RPMI7951 (cell line): ENCODE measurements around the gene RIN3. TPM values are rescaled to one million over a fixed set of nuclear protein-coding genes. Genes with fewer than 3 reads are reported as not detected.

Experiments
- DNase-seq: peaks from one replicate; pipeline ENCODE4 v3.0.0-alpha.2; 2012; ENCODE audit warnings: low read depth
- total RNA-seq: library from RNA; depleted of rRNA; stranded (reverse); fragments of >200 nt; shearing (Covaris generic); gene quantifications from 2 replicates; pipeline ENCODE4 v1.2.3, GENCODE V29; 2014; rRNA removed

Gene RIN3, protein sequence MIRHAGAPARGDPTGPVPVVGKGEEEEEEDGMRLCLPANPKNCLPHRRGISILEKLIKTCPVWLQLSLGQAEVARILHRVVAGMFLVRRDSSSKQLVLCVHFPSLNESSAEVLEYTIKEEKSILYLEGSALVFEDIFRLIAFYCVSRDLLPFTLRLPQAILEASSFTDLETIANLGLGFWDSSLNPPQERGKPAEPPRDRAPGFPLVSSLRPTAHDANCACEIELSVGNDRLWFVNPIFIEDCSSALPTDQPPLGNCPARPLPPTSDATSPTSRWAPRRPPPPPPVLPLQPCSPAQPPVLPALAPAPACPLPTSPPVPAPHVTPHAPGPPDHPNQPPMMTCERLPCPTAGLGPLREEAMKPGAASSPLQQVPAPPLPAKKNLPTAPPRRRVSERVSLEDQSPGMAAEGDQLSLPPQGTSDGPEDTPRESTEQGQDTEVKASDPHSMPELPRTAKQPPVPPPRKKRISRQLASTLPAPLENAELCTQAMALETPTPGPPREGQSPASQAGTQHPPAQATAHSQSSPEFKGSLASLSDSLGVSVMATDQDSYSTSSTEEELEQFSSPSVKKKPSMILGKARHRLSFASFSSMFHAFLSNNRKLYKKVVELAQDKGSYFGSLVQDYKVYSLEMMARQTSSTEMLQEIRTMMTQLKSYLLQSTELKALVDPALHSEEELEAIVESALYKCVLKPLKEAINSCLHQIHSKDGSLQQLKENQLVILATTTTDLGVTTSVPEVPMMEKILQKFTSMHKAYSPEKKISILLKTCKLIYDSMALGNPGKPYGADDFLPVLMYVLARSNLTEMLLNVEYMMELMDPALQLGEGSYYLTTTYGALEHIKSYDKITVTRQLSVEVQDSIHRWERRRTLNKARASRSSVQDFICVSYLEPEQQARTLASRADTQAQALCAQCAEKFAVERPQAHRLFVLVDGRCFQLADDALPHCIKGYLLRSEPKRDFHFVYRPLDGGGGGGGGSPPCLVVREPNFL
- 3.8 and 6.4 TPM in 2 replicates for total RNA-seq

DNA sequence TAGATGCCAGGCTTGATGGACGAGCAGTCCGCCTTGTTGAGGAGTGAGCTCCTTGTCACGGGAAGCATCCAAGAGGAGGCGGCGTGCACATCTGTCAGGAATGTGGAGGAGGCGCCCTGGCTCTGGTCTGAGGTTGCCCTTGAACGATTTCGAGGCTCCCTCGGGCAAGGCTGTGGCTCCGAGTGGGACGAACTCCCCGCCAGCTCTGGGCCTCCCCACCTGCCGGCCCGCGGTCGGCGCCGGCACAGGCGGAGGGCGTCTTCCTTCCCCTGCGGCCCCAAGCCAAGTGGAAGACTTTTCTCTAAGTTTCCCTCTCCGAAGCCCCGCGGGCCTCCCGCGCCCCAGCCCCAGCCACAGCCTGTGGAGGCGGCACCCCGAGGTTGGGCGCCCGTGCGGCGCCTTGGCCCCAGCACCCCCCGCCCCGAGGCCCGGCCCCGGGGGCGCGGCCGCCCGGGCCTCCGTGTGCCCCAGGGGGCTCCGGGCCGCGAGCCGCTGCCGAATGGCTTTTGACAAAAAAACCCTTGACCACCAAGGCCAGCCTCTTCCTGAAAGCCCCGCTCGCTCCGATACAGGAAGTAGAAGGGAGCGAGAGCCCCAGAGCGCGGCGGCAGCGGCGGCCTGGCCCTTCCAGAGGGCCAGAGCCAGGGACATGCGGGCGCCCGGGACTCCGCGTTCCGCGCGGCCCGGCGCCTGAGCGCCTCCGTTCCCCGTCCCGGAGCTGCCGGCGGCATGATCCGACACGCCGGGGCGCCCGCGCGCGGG is at the start of gene RIN3:
TSS of gene RIN3 (plus strand) at position 578 of the 762 bp plus-strand sequence. CDS start at position 730, 152 bp downstream.
- peak; percentile 88 for DNase-seq

GRCh38 chr14:92464156-92464555 is 49.4 kb upstream of the RIN3 start:
- DNase-seq = no peak

DNA sequence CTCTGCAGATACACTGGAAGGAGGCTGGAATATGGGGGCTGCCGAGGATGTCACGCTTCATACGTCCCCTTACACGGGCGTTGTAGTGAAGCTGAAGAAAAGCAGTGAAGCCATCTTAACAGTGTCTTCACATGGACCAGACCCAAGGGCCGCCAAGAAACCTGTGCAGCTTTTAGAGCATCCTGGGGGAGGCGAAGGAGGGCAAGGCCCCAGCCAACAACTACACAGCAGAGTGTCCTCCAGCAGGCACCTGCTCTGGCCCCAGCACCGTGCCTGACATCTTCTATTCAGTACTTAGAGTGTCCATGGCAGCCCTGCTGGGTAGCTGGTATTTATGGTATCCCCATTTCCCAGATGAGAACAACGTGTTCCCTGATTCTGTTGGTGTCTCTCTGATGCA is 48.9 kb upstream of the RIN3 start:
- no peak for DNase-seq

DNA sequence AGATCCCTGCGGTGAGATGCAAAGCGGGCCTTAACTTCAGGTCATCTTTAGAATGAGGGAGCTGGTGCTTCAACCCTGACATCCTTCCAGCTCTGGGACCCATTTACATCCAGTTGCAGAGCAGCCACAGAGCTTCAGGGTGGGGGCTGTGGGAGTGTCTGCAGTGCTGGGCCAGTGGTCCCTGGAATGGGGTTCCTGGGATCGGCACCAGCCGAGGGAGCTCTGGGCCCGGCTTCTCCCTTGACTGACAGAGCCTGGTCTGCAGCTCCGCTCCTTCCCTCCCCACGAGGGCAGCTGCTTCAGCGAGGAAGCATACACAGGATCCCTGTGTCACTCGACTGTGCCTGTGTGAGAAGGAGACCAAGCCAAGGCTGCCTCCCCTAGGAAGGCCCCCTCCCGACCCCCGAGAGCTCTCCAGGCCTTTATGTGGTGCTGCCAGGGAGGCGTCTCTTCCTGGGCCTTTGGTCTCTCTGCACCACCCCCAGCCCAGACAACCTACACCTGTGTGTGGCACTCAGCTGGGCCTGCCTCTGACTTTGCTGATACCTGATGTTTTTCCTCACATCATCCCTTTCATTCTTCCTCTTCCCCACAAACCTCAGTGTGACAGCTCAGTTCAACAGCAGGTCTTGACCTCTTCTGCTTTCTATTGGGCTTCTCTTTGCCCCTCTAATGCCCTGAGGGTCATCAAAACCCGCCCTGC is 48.1 kb upstream of the RIN3 start:
- no peak for DNase-seq

GRCh38 chr14:92466059-92466458 is 47.5 kb upstream of the RIN3 start:
- no peak for DNase-seq

DNA sequence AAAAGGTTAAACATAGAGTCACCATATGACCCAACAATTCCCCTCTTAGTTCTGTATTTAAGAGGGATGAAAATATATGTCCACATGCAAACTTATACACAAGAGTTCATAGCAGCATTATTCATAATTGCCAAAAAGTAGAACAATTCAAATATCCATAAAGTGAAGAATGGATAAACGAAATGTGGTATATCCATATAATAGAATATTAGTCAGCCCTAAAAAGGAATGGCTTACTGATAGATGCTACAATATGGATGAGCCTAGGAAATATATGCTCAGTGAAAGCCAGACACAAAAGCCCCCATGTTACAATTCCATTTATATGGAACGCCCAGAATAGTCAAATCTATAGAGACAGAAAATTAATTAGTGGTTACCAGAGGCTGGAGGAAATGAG is 44.1 kb upstream of the RIN3 start:
- no peak for DNase-seq

DNA sequence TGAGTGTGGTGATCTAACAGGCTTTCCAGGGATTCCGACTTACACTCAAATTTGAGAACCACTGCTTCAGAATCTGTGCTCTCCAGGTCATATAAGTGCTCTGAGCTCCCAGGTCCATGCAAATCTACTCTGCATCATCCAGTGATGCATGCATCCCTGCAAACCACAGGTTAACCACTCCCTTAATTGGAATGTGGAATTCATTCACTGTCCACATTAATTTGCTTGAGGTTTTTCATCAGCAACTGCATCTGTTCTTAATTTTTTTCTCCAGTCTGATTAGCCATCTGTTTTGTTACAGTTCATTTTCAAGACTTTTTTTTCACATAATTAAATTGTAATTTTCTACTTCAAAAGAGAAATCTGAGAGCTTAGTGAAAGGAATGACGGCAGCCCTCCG is 43.4 kb upstream of the RIN3 start:
- peak; percentile 94 for DNase-seq

DNA sequence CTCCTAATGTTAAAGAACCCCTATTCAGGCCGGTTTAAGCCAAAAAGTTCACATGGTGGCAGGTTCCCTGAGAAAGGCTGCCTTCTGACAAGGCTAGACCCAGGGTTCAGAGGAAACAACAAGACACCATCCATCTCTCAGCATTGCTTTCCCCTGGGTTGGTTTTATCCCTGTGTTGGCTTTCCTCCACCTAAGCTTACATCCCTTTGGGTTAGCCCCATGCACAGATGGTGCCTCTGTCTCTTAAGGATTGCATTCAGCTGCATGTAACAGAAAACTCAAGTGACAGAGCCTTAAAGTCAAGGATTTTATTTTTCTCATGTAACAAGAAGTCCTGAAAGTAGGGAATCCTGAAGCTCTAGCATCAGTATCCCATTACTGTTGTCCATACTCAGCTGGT is 42.8 kb upstream of the RIN3 start:
- peak; percentile 40 for DNase-seq

GRCh38 chr14:92471919-92472318 is 41.7 kb upstream of the RIN3 start:
- peak; percentile 95 for DNase-seq

DNA sequence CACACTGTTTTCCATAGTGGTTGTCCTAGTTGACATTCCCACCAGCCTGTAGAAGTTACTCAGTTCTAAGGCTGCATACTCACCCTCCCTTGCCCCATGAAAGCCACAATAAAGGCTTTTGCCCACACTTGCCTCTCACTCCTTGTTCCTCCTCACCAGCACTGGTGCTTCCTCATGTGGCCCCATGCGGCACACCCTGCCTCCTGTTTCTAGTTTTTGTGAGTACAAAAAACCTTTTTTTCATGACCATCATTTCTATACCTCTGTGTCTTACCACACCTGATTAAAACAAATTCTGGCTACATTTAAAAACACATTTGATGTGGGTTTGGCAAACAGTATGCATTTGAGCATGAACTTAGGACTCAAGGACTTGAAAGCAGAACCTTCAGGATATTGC is 40.7 kb upstream of the RIN3 start:
- DNase-seq = peak; percentile 54

DNA sequence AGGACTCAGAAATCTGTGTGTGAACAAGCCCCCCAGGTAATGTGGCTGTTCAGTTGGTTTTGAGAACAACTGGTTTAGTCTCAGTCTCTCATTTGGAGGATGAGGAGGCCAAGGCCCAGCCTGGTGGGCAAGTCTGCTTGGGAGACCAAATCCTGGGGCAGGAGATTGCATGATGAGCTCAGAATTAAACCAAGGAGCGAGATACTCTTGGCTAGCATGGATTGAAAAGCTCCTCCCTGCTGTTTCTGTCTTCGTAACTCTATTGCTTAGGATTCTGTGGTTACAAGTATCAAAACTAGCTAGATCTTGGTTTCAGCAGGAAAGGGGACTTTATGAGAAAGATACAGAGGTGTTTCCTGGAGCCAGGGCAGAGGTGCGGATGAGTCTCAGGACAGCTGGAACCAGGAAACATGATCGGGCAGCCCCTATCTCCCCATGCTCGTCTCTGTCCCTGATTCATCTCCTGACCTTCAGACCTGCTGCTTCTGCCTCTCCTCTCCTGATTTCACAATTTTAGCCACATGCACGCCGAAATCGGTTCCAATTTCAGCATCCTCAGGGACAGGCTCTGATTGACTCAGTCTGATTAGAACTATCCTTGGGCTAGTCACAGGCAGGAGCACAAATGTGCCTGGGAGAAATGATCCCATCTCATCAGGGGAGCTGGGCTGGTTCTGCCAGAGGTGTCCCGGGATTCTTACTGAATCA is 40.2 kb upstream of the RIN3 start:
- peak; percentile 93 for DNase-seq

GRCh38 chr14:92473969-92474535 is 39.5 kb upstream of the RIN3 start:
- peak; percentile 36 for DNase-seq

DNA sequence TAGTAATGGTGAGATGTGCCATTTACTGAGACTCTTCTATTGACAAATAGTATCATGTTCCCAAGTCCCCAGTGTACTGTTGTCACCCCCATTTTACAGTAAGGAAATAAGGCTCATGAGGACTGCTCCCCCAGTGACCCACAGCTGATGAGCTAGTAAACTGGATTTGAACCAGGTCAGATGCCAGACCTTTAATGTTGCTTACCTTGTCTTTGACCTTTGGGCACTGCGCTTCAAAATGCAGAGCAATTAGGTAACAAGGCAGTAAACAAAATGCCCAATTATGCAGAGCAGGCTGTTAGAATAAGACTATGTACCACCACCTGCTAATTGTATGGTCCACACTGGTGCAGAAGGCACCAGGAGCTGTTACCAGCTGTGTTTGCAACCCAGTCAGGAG is 38.5 kb upstream of the RIN3 start:
- DNase-seq = no peak

DNA sequence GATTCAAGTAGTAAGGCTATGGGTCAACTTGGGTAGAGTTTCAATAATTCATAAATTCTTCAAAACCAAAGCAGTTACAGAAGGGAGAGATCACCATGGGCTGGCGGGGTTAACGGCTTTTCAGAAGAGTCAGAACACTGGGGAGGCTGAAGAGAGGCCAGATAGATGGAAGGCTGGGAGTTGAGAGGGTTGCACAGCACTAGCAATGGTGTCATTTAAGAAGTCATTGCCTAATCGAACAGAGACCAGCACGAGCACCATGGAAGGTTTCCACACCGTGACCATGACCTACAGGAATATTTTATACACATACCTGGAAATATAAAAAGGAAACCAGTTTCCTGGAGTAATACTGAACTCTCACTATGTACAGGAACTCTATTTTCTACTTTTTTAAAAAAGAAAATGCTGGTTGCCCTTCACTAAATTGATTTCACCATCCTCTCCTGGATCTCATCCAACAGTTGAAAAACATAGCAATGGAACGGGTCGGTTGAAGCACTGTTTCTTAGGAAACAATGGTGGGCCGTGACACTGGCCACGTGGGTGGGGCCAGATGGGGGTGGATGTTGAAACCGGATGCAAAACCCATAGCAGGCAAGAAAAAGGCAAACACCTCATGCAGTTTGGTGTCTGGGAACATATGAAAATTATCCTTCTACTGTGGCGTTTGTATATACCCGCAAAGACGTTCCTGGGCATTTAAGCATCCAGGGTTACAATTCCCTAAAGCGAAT is 38.0 kb upstream of the RIN3 start:
- peak; percentile 48 for DNase-seq

GRCh38 chr14:92480856-92481255 is 32.7 kb upstream of the RIN3 start:
- DNase-seq = no peak

DNA sequence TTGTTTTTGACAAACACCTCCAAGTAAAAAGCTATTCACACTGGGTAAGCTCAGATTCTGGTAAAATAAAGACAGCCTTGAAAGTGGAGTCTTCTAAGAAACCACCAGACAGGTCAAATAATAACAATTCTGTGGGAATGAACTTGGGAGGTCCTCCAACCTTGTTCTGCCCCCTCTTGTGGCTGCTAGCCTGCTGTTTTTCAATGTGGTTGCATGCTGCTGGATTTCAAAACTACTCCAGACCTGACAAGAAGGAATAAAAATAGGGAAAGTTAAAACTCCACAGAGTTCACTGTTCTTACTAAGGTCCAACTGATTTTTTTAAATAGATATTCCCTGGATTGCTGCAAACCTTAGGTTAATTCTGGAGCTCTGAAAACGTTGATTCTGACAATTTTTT is 32.2 kb upstream of the RIN3 start:
- peak; percentile 43 for DNase-seq

- no peak for DNase-seq
Measured at GRCh38 chr14:92481811-92482555, 31.6 kb upstream of the RIN3 start.

DNA sequence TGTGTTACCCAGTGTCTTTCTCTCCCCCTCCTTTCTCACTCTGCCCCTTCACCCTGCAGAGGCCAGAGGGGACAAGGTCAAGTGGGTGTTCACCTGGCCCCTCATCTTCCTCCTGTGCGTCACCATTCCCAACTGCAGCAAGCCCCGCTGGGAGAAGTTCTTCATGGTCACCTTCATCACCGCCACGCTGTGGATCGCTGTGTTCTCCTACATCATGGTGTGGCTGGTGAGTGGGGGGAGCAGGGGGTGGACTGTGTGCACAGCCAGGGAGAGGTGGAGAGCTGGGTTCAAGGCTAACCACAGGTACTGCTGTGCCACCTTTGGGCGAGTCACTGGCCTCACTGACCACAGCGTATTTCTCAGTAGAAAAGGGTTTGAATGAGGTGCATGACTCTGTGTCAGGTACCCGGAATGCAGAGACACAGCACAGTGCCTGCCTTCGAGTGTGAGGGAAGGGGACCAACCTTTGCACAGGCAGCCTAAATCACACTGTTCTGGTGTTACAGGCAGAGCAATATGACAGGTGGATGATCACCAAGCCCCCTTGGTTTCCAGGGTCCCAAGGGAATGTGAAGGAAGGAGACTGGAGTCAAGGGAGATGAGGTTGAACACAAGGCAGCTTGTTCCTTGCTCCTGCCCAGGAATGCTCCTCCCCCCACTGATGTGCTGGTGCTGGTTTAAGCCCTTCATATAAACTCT is 30.8 kb upstream of the RIN3 start:
- DNase-seq = no peak
